Activated CD4-positive, alpha-beta T cell treated with anti-CD3 and anti-CD28 coated beads for 36 hours (primary cell): ENCODE data around the gene MRPL24. TPM values are rescaled to one million over a fixed set of nuclear protein-coding genes. Genes with fewer than 3 reads are reported as not detected.
"Not testable (repeated sequence)": the region's sequence is repeated elsewhere in the genome, so short reads cannot be mapped to it uniquely, and the experiment has no call there.

ENCODE experiments used
- ATAC-seq: fragments of 200-7000 bp; cut with Tn5 transposase; one replicate; pipeline ENCODE4 v1.10.0; 2021; ENCODE audit warnings: mild to moderate bottlenecking, moderate library complexity
- CTCF ChIA-PET: fragments of 350-600 bp; sonication (Branson Sonifier 250); formaldehyde crosslinking; loops from one replicate; lab custom pipeline; 2021; ENCODE audit warnings: antibody characterized with exemption; lab: Charles Lee
- POLR2A ChIA-PET: fragments of 350-600 bp; sonication (Branson Sonifier 250); formaldehyde crosslinking; loops from one replicate; lab custom pipeline; 2021; ENCODE audit warnings: antibody characterized with exemption, inconsistent platforms; lab: Charles Lee
- DNase-seq: peaks from one replicate; pipeline ENCODE4 v3.0.0-alpha.2; 2020
- H3K27ac Mint-ChIP-seq: one replicate; pipeline ENCODE4 v1.8.0; 2021; ENCODE audit warnings: mixed read lengths
- H3K27me3 Mint-ChIP-seq: one replicate; pipeline ENCODE4 v1.8.0; 2021; ENCODE audit warnings: mixed read lengths
- H3K36me3 Mint-ChIP-seq: one replicate; pipeline ENCODE4 v1.8.0; 2021; ENCODE audit warnings: low read depth, mixed read lengths
- H3K4me1 Mint-ChIP-seq: one replicate; pipeline ENCODE4 v1.8.0; 2021; ENCODE audit warnings: mixed read lengths
- H3K4me3 Mint-ChIP-seq: one replicate; pipeline ENCODE4 v1.8.0; 2021; ENCODE audit warnings: mild to moderate bottlenecking, moderate library complexity, mixed read lengths
- H3K9me3 Mint-ChIP-seq: one replicate; pipeline ENCODE4 v1.8.0; 2021; ENCODE audit warnings: low read depth, mixed read lengths
- intact Hi-C, 2 experiments: fragments of 100-400 bp; cut with DNase I in 1 of 2; cut with micrococcal nuclease in 1 of 2; formaldehyde crosslinking; loops; one replicate each; pipeline versions ENCODE4 v1.14.2 to v1.15.1; 2022 to 2024; cut with DNase I, micrococcal nuclease
- total RNA-seq, 2 experiments: library from RNA; stranded (reverse); gene quantifications; one replicate each; pipeline ENCODE4 v1.2.3, GENCODE V29; 2021

Gene MRPL24
- total RNA-seq, 2 experiments from 2014 or later, result 81.9 to 89.7 TPM

GRCh38 chr1:156772728-156773497 lies 32.0 kb upstream of the MRPL24 start:
- H3K4me1 Mint-ChIP-seq, result peaks cover 70% of the 10 kb centered on the region
- H3K4me3 Mint-ChIP-seq, result no peak overlapping the region
- ATAC-seq (no peak), DNase-seq (no peak)
- H3K36me3 Mint-ChIP-seq, result peaks cover 45% of the 10 kb centered on the region
- H3K27me3 Mint-ChIP-seq, result no peaks in the 10 kb centered on the region
- ChIA-PET POLR2A (interaction anchor here (0.7 to 1.1 kb wide), 3 partner anchors 21 to 47 kb away, joined by 3 to 4 read pairs (median 3); partner anchors contain the start of gene HDGF), CTCF (interaction anchor here (0.8 to 8.9 kb wide), 6 partner anchors 21 to 86 kb away, joined by 3 to 128 read pairs (median 6); partner anchors contain the start of genes INSRR, ISG20L2, METTL25B and MRPL24)
- H3K27ac Mint-ChIP-seq, result peak overlapping the region; percentile 52
- intact Hi-C loops, result no loop called here
- no peaks in the 10 kb centered on the region for H3K9me3 Mint-ChIP-seq

DNA sequence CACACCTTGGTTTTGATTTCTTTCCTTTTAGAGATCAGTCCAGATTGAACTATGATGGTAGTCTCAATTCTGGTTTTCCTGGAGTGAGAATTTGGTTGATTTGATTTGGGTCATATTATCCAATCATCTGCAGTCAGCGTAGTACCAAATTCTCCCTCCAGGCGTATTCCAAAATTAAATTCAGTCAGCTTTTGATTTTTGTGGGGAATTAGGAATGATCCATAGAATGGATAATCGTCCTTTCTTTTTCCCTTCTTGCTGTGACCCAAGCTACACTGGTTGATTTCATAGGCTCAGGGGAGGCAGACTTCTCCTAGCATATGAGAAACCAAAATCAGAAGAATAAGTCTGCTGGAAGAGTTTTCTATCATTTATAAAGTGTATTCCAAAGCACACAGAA lies 31.3 kb upstream of the MRPL24 start:
- ATAC-seq, result no peak
- H3K4me1 Mint-ChIP-seq, result peaks cover 64% of the 10 kb centered on the region
- no peak overlapping the region for H3K27ac Mint-ChIP-seq
- H3K27me3 Mint-ChIP-seq, result no peaks in the 10 kb centered on the region
- no peaks in the 10 kb centered on the region for H3K9me3 Mint-ChIP-seq
- POLR2A ChIA-PET, result no interaction called here
- intact Hi-C loops, result no loop called here
- H3K36me3 Mint-ChIP-seq, result peaks cover 45% of the 10 kb centered on the region
- no peak for DNase-seq
- CTCF ChIA-PET, result interaction anchor here (0.8 to 8.9 kb wide), 7 partner anchors 9 to 87 kb away, joined by 3 to 128 read pairs (median 5); partner anchors contain the start of genes INSRR, ISG20L2, METTL25B and MRPL24
- H3K4me3 Mint-ChIP-seq, result no peak overlapping the region

GRCh38 chr1:156768610-156769295 lies 27.9 kb upstream of the MRPL24 start:
- H3K27me3 Mint-ChIP-seq, result no peaks in the 10 kb centered on the region
- H3K9me3 Mint-ChIP-seq, result no peaks in the 10 kb centered on the region
- H3K4me1 Mint-ChIP-seq, result peaks cover 50% of the 10 kb centered on the region
- intact Hi-C loops, result loop anchor here (5.0 to 10.0 kb wide), 3 partner anchors 81 to 716 kb away; partner anchors contain the start of genes ETV3 (in 1 of the 2), LAMTOR2 (in 1 of the 2) and UBQLN4 (in 1 of the 2)
- no peak for DNase-seq
- POLR2A ChIA-PET, result interaction anchor here (1.0 to 3.0 kb wide), 4 partner anchors 17 to 44 kb away, joined by 3 to 42 read pairs (median 20); partner anchors contain the start of genes HDGF, ISG20L2, METTL25B and MRPL24
- ATAC-seq, result no peak
- H3K4me3 Mint-ChIP-seq, result no peak overlapping the region
- H3K27ac Mint-ChIP-seq, result no peak overlapping the region
- H3K36me3 Mint-ChIP-seq, result peaks cover 41% of the 10 kb centered on the region
- CTCF ChIA-PET, result interaction anchor here (1.0 to 8.9 kb wide), 7 partner anchors 13 to 92 kb away, joined by 3 to 128 read pairs (median 5); partner anchors contain the start of genes ISG20L2, METTL25B, MRPL24 and NTRK1

- Mint-ChIP-seq H3K27me3 (no peaks in the 10 kb centered on the region), H3K27ac (no peak overlapping the region), H3K9me3 (no peaks in the 10 kb centered on the region), H3K36me3 (peaks cover 34% of the 10 kb centered on the region), H3K4me1 (peaks cover 43% of the 10 kb centered on the region), H3K4me3 (no peak overlapping the region)
- peak; percentile 50 for DNase-seq
- intact Hi-C loops, result loop anchor here (1.0 to 10.0 kb wide), 14 partner anchors 17 to 716 kb away; partner anchors contain the start of genes HDGF (in 2 of the 2), ISG20L2 (in 2 of the 2), METTL25B (in 2 of the 2) and MRPL24 (in 2 of the 2)
- ChIA-PET POLR2A (interaction anchor here (1.0 to 3.0 kb wide), 6 partner anchors 16 to 45 kb away, joined by 3 to 42 read pairs (median 12); partner anchors contain the start of genes HDGF, ISG20L2, METTL25B and MRPL24), CTCF (interaction anchor here (0.7 to 8.9 kb wide), 14 partner anchors 13 to 267 kb away, joined by 3 to 128 read pairs (median 5); partner anchors contain the start of genes HDGF, ISG20L2, METTL25B and MRPL24)
- ATAC-seq, result no peak
These were observed 27.2 kb upstream of the MRPL24 start for GRCh38 chr1:156767879-156768604.

GRCh38 chr1:156767101-156767878 lies 26.4 kb upstream of the MRPL24 start, which contains the start of gene PRCC:
TSS of gene PRCC (plus strand) at chr1:156767535. CDS start at chr1:156767772, 237 bp downstream.
- intact Hi-C loops, result loop anchor here (1.0 to 10.0 kb wide), 14 partner anchors 16 to 715 kb away; partner anchors contain the start of genes HDGF (in 2 of the 2), ISG20L2 (in 2 of the 2), METTL25B (in 2 of the 2) and MRPL24 (in 2 of the 2)
- no peaks in the 10 kb centered on the region for H3K27me3 Mint-ChIP-seq
- DNase-seq (peak; percentile 98), ATAC-seq (peak; percentile 96)
- H3K36me3 Mint-ChIP-seq, result peaks cover 30% of the 10 kb centered on the region
- no peak within 1 kb of the TSS for H3K27ac Mint-ChIP-seq
- peaks cover 35% of the 10 kb centered on the region for H3K4me1 Mint-ChIP-seq
- CTCF ChIA-PET, result interaction anchor here (0.5 to 8.9 kb wide), 14 partner anchors 14 to 266 kb away, joined by 3 to 128 read pairs (median 4); partner anchors contain the start of genes HDGF, ISG20L2, METTL25B and MRPL24
- POLR2A ChIA-PET, result interaction anchor here (0.6 to 3.0 kb wide), 7 partner anchors 16 to 264 kb away, joined by 3 to 42 read pairs (median 5); partner anchors contain the start of genes HDGF, ISG20L2, METTL25B and MRPL24
- no peaks in the 10 kb centered on the region for H3K9me3 Mint-ChIP-seq
- no peak within 1 kb of the TSS for H3K4me3 Mint-ChIP-seq

DNA sequence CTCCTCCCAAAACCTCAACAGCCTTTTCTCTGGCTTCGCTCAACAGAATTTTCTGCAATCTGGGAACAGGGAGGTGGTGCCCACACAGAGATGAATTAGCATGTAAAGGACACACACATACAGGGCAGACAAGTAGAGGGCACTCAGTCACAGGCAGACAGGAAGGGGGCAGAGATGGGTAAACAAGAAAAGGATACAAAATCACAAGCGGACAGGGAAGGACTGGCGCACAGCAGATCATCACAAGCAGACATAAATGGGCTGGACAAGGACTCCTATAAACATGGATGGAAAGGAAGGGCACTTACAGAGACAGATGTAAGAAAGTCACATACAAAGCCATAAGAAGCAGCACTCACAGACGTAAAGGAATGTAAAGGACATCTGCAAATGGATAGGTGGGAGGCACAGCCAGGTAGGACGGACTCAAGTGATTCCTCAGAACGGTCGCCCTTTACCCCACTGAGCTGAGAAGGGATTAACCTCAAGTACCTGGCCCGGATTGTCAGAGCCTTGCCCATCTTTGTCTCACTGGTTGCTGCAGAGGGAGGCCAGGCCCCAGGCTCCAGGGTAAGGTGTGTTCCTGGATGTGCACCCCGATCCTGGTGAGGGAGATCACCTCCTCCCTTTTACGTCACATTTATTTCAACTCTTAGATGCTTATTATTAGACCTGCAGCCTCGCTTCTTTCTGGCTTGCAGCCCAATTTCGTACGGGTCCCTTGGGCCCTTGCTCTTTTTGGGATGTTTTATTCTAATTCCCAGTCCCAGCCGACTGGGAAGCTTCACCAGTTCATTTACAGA lies 25.6 kb upstream of the MRPL24 start:
- intact Hi-C loops, result loop anchor here (1.0 to 10.0 kb wide), 14 partner anchors 15 to 714 kb away; partner anchors contain the start of genes HDGF (in 2 of the 2), ISG20L2 (in 2 of the 2), METTL25B (in 2 of the 2) and MRPL24 (in 2 of the 2)
- ChIA-PET CTCF (interaction anchor here (0.5 to 8.9 kb wide), 15 partner anchors 14 to 265 kb away, joined by 3 to 128 read pairs (median 3); partner anchors contain the start of genes HDGF, ISG20L2, METTL25B and MRPL24), POLR2A (interaction anchor here (0.6 to 3.0 kb wide), 8 partner anchors 15 to 263 kb away, joined by 4 to 42 read pairs (median 6); partner anchors contain the start of genes HDGF, ISG20L2, METTL25B and MRPL24)
- DNase-seq, result no peak
- H3K27ac Mint-ChIP-seq, result no peak overlapping the region
- no peak overlapping the region for H3K4me3 Mint-ChIP-seq
- H3K36me3 Mint-ChIP-seq, result peaks cover 26% of the 10 kb centered on the region
- peak; percentile 3 for ATAC-seq
- no peaks in the 10 kb centered on the region for H3K9me3 Mint-ChIP-seq
- peaks cover 32% of the 10 kb centered on the region for H3K4me1 Mint-ChIP-seq
- no peaks in the 10 kb centered on the region for H3K27me3 Mint-ChIP-seq

DNA sequence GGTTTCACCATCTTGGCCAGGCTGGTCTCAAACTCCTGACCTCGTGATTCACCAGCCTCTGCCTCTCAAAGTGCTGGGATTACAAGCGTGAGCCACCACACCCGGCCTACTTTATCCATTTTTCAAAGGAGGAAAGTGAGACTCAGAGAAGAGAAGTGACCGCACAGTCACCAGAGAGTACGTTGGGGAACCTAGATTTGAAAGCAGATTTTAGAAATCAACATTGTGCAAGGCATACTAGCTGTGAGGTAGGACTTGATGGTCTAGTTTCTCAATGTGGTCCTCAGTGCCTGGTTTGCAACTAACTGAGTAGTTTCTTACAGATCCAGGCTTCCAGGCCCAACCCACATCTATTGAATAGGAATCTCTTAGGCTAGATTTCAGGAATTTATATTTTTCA lies 24.8 kb upstream of the MRPL24 start:
- ChIA-PET CTCF (interaction anchor here (0.7 to 8.9 kb wide), 4 partner anchors 14 to 38 kb away, joined by 3 to 128 read pairs (median 11); partner anchors contain the start of genes HDGF, ISG20L2, METTL25B and MRPL24), POLR2A (interaction anchor here (0.8 to 2.2 kb wide), 3 partner anchors 14 to 75 kb away, joined by 5 to 20 read pairs (median 6); partner anchors contain the start of genes HDGF and MRPL24)
- no peaks in the 10 kb centered on the region for H3K27me3 Mint-ChIP-seq
- H3K4me3 Mint-ChIP-seq, result no peak overlapping the region
- no peak for ATAC-seq
- DNase-seq, result no peak
- no peaks in the 10 kb centered on the region for H3K9me3 Mint-ChIP-seq
- H3K27ac Mint-ChIP-seq, result no peak overlapping the region
- peaks cover 24% of the 10 kb centered on the region for H3K4me1 Mint-ChIP-seq
- intact Hi-C loops, result loop anchor here (2.0 to 10.0 kb wide), 5 partner anchors 49 to 713 kb away; partner anchors contain the start of genes ETV3 (in 1 of the 2), LAMTOR2 (in 1 of the 2), SMG5 (in 1 of the 2) and UBQLN4 (in 1 of the 2)
- peaks cover 19% of the 10 kb centered on the region for H3K36me3 Mint-ChIP-seq

GRCh38 chr1:156765136-156765535 lies 24.2 kb upstream of the MRPL24 start:
- ChIA-PET POLR2A (interaction anchor here (1.1 kb wide), 1 partner anchor 24 kb away, joined by 5 read pairs; the partner anchor contains the start of gene MRPL24), CTCF (interaction anchor here (0.9 to 8.9 kb wide), 3 partner anchors 13 to 38 kb away, joined by 3 to 128 read pairs (median 6); partner anchors contain the start of genes ISG20L2, METTL25B and MRPL24)
- H3K4me1 Mint-ChIP-seq, result peaks cover 19% of the 10 kb centered on the region
- intact Hi-C loops, result loop anchor here (5.0 to 10.0 kb wide), 3 partner anchors 78 to 713 kb away; partner anchors contain the start of genes ETV3 (in 1 of the 2), LAMTOR2 (in 1 of the 2) and UBQLN4 (in 1 of the 2)
- not testable (repeated sequence) for DNase-seq, H3K9me3 Mint-ChIP-seq, ATAC-seq, H3K27ac Mint-ChIP-seq, H3K4me3 Mint-ChIP-seq, H3K27me3 Mint-ChIP-seq
- peaks cover 14% of the 10 kb centered on the region for H3K36me3 Mint-ChIP-seq
